Right forelimb (tissue), 1 donor: ENCODE results near the gene ZNF429.
"Not testable (repeated sequence)": the region's sequence is repeated elsewhere in the genome, so short reads cannot be mapped to it uniquely, and the experiment has no call there.

Experiments
- DNase-seq: peaks from one replicate; pipeline ENCODE4 v3.0.0-alpha.2; 2018

Gene ZNF429

DNA sequence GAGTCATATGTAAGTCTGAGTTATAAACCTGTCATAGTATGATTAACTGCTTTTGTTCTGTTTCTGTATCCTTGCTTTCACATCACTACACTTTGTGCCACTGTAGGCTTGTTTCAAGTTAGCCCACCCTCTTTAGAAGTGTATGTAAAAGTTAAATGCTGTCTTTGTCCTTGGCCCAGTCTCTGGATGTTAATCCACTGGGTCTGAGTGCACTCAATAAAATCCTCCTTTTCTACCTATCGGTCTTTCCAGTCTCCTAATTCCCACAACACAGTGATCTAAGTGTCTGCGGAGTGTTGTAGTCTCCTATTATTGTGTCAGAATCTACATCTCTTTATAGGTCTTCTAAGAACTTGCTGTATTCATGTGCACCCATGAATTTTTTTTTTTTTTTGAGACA lies 14.1 kb downstream of the ZNF429 start:
- no peak for DNase-seq

DNA sequence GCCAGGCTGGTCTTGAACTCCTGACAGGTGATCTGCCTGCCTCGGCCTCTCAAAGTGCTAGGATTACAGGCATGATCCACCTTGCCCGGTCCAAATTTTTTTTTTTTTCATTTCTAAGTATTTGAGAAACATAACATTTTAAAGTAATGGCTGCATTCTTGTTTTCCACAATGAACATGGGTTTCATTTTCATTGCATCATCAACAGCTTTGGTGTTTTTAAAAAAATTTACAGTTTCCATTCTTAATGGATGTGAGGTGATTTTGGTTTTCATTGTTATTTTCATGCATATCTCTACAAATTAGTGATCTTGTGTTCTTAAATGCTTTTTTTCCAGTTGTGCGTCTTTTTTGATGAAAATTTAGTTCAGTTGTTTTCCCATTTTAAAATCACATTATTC lies 27.5 kb downstream of the ZNF429 start:
- no peak for DNase-seq

DNA sequence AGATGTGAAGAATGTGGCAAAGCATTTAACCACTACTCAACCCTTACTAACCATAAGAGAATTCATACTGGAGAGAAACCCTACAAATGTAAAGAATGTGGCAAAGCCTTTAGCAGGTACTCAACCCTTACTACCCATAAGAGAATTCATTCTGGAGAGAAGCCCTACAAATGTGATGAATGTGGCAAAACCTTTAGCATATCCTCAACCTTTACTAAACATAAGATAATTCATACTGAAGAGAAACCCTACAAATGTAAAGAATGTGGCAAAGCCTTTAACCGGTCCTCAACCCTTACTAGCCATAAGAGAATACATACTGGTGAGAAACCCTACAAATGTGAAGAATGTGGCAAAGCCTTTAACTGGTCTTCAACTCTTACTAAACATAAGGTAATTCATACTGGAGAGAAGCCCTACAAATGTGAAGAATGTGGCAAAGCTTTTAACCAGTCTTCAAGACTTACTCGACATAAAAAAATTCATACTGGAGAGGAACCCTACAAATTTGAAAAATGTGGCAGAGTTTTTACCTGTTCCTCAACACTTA lies 31.4 kb downstream of the ZNF429 start:
- DNase-seq, result not testable (repeated sequence)

DNA sequence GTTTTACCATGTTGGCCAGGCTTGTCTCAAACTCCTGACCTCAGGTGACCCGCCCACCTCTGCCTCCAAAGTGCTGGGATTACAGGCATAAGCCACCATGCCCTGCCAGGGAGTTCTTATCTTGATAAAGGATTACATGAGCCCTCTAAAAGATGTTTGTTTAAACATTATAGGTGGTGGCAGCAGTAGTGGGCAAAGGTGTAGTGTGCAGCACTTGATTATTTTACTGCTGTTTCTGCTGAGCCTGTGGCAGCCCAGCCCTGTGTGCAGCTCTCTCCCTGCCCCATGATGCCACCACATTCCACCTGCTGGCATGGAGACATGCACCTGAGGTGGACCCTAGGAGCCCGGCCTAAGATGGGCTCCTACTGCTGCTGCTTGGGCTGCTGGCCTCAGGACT lies 54.0 kb downstream of the ZNF429 start:
- no peak for DNase-seq

DNA sequence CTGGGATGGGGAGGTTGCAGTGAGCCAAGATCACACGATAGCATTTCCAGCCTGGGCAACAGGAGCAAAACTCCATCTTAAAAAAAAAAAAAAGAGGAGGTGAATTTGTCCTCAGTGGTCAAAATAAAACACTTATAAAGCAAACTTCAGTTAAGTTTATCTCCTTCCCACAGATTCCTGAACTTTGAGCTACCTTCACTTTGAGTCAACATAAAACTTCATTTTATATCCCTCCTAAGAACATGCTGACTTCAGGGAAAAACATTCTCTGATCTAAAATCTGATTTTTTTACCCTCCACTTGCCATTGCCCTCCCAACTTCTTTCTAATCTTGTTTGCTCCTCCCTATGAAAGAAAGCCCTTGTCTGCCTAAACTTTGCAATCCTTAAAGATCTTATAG lies 59.0 kb downstream of the ZNF429 start:
- DNase-seq, result no peak

DNA sequence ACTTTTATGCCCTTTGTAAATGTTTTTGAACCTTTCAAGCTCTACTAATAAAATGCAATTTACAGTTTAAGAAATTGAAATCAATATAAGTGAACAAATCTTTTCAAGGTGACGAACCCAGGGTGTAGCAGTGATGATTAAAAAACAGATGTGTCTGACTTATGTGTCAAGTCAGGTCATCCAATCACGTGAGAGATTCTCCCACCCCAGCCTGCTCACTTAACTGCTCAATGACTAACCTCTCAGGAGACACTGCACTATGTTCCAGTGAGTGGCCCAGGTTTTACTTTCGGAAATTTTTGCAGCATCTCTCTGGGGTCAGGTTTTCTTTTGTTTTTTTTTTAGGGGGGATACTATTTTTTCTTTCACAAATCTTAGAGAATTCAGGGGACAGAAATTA lies 60.7 kb downstream of the ZNF429 start:
- no peak for DNase-seq

DNA sequence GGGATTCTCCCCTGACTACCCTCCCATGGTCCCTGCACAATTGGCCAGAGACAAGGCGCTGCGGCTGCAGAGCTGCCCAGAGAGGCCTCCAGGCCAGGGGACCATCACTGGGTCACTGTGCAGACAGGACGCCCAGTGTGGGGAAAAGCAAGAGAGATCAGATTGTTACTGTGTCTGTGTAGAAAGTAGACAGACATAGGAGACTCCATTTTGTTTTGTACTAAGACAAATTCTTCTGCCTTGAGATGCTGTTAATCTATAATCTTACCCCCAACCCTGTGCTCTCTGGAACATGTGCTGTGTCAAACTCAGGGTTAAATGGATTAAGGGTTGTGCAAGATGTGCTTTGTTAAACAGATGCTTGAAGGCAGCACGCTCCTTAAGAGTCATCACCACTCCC lies 62.4 kb downstream of the ZNF429 start:
- not testable (repeated sequence) for DNase-seq

DNA sequence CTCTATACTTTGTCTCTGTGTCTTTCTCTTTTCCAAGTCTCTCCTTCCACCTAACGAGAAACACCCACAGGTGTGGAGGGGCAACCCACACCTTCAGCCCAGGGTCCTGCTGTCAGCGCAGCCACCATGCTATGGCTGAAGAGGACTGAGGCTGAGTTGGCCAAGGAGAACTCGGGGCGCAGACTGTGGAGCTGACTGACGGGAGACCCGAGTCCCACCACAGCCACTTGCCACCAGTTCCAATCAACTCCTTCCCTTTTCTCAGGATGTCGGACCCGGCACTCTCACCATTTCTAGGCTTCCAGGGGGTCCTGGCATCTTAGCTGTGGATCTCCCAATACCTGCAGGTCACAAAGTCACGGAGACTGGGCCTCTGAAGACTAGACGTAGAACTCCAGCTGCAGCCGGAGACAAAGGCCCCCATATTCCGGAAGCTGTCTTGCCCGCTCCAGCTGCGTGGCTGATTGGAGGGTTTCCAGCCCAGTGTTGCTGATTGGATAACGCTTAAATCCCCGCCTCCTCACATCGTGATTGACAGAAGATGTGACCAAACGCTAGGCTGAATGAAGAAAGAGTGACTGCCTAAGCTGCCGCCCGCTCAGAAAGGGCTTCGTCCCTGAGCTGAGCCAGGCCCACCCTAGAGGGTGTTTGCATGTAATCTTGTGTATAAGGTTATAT lies 63.6 kb downstream of the ZNF429 start:
- peak; percentile 95 for DNase-seq

DNA sequence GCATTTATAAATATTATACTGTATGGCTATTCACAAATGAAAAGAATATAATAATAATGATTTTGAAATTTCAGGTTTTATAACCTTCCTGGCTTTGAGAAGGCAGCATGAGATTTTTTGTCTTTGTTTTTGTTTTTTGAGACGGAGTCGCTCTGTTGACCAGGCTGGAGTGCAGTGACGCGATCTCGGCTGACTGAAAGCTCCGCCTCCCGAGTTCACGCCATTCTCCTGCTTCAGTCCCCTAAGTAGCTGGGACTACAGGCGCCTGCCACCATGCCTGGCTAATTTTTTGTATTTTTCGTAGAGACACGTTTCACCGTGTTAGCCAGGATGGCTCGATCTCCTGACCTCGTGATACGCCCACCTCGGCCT lies 64.1 kb downstream of the ZNF429 start:
- DNase-seq, result peak; percentile 72

DNA sequence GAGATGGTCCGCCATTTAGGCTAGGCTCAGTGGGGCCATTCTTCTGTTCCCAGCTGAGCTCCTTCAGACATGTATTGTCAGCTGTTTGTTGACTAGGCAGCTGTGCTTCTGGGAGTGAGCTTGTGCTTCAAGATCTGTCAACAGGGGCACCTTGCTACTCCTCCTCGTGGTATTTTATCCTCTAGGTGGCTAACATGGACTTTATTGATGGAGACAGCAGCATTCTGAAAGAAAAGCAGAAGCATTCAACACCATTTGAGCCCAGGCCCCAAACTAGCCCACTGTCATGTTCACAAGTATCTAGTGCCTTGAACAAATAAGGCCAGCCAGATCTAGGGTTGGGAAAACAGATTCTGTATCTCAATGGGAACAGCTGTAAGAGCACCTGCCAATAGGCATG lies 65.9 kb downstream of the ZNF429 start:
- no peak for DNase-seq

DNA sequence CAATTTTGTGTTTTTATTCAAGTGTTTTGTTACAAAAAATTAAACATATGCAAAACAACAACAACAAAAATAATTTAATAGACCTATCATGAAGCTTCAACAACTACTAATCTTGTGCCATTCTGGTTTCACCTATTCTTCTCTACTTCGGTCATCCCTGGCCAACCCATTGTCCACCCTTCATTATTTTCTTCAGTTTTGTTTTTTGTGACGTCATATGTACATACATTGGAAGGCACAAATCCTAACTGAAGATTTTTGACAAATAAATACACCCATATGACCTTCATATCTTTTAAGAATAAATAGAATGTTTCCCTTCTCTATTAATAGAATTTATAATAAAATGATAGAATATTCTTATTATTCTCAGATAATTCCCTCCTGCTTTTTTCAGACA lies 69.2 kb downstream of the ZNF429 start:
- DNase-seq, result no peak

DNA sequence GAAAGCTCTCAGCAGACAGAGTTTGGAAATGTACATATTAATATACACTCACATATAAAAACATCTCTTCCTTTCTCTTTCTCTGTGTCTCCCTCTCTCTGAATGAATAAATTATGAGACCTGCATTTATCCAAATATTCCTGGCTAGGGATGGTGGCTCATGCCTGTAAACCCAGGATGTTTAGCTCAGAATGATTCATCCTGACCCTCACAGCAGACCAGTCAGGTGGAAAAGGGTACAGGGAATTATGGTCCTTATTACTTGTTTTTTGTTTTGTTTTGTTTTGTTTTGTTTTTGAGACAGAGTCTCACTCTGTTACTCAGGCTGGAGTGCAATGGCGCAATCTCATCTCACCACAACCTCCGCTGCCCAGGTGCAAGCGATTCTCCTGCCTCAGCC lies 71.1 kb downstream of the ZNF429 start:
- no peak for DNase-seq

DNA sequence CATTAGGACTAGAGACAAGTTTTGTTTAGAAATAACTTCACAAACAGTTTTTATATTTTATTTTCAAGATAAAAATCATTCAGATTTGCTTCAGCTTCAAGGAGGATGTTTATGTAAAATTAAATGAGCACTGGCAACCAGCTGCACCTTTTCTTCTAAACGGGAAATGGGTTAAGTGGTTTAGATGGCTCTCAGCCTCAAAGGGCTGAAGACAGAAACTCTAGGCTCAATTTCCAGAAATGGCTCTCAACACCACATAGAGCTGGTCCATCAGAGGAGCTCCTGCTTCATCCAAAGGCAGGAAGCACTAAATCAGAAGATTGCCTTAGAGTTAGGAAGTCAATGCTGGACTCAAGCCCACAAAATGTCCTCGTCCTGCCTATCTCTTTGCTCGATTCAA lies 74.7 kb downstream of the ZNF429 start:
- no peak for DNase-seq

DNA sequence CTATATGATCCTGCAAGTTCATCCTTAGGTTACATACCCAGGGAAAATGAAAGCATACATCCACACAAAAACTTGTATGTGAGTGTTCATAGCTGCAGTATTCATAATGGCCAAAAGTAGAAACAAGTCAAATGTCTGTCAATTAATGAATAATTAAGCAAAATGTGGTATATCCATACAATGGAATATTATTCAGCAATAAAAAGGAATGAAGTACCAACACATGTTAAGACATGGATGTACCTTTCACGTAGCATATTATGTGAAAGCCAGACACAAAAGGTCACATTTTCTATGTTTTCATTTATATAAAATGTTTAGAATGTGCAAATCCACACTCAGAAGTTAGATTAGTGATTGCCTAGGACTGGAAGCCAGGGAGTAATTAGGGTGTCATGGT lies 75.4 kb downstream of the ZNF429 start:
- no peak for DNase-seq

DNA sequence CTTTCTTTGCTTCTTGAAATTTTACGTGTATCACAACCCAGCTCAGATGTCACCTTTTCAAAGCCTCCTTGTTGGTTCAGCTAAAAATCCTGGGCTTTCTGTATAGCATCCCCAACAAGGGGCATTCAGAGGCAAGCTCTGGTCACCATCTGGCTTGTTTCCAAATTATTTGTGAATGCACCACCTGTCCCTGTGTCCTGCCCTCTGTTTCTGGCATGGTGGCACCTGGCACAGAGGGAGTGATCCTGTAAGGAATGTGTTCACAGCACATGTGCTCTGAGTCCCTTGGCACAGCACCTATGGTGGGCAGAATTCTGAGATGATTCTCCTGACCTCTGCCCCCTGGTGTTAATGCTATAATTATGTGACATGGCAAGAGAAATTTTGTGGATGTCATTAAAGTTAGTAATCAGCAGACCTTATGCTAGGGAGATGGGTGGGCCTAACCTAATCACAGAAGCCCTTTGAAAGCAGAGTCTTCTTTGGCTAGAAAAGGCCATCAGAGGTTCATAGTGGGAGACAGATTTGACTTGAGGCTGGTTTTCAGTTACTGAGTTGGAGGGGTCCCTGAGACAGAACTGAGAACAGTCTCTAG lies 76.3 kb downstream of the ZNF429 start:
- DNase-seq, result no peak

DNA sequence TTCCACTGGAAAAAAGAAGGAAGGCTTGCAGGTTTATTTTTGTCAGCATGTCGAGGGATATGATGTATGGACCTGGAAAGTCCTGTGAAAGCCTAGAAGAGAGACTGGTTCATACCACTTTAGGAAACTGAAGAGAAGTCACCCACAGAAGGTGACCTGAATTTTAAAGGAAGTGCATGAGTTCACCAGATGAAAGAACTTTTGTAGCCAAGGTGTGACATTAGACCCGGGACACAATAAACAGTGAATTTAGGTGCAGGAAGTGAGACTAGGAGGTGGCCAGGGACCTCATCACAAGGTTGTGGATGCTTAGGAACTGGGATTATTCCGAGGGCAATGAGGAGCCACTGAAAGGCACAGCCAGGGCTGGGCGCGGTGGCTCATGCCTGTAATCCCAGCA lies 79.1 kb downstream of the ZNF429 start:
- DNase-seq, result no peak

DNA sequence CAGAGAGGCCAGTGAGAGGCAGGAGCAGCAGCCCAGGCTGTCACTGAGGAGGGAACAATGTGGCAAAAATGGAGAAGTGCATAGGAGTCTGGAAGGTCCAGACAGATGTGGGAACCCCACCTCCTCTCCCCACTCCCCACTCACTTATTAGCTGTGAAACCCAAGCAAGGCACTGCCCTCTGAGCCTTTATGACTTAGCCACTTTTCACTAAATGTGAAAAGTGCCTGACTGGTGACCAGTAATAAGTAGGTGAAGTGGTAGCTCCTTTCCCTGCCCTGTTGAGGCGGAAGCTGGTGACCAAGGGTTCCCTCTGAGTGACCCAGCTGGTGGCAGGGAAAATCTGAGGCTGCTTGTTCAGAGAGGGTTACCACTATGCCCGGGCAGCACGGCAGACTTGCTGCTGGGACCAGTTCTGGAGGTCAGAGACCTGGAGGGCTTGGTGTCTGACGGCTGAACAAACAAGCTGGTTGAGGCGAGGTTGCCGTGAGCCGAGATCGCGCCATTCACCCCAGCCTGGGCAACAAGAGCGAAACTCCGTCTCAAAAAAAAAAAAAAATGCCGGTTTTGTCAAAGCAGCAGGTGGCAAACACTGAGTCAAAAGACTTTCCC lies 80.0 kb downstream of the ZNF429 start:
- no peak for DNase-seq

DNA sequence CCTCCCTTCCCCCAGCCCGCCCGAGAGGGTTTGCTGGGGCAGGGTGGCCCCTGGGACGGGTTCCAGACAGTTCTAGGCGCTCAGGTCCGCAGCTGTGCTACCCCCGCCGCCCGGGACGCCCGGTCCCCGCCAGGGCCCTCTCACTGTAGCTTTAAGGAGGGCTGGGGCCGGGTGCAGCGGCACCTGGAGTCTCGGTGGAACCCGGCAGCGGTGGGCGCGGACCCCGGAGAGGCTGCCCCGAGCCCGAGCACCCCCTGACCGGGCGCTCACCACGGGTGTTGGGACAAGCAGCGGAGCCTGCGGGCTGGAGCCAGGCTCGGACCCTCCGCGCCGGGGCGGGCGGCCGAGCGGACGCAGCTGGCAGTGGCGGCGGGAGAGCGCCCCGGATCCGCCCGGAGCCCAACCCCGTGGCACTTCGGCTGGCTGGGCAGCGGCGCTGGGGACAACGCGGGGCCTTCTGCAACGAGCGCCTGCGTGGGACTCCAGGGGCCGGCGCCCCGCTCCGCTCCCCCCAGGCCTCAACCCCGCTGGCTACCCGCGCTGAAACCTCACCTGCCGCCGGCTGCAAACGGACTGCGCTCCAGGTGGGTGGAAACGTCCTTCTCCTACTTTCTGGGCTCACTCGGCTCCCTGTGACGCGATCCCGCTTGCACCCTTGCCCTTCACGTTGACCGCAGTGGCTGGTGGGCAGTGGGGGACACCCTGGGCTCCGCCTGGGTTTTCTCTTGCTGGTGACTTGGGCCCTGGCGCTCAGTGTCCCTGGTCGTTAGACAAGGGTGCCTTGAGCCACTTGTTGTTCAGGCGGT lies 81.1 kb downstream of the ZNF429 start:
- DNase-seq, result peak; percentile 57

DNA sequence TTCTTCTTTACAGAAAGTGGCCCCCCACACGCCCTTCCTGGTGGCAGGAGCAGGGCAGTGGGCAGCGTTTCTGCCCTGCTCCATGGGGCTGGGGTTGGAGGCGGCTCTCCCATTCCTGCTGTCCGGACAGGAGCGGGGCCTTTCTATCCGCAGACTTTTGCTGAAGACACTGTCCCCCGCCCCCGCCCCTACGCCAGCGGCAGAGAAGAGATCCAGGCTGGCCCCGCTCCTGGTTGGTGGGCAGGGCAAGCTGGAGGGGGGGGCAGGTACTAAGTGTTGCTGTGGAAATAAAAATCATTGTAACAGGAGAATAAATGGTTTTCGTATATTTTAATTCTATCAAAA lies 81.7 kb downstream of the ZNF429 start:
- peak; percentile 48 for DNase-seq

DNA sequence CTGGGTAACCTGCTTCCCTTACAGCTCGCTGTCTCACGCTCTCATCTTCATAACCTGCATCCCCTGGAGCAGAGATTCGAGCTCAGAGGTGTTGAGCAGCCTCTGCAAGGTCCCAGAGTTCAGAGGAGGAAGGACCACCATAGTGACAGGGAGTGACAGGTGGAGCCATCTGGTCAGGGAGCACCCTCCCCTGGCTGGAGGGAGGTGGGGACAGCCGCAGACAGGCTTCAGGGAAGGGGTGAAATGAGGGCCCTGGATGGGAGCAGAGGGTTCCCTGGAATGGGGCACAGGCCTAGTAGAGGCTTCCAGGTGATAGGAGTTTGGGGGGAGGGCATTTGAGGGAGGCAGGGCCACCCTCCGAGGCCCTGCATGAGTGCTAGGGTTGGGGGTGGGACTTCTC lies 82.1 kb downstream of the ZNF429 start:
- DNase-seq, result no peak

DNA sequence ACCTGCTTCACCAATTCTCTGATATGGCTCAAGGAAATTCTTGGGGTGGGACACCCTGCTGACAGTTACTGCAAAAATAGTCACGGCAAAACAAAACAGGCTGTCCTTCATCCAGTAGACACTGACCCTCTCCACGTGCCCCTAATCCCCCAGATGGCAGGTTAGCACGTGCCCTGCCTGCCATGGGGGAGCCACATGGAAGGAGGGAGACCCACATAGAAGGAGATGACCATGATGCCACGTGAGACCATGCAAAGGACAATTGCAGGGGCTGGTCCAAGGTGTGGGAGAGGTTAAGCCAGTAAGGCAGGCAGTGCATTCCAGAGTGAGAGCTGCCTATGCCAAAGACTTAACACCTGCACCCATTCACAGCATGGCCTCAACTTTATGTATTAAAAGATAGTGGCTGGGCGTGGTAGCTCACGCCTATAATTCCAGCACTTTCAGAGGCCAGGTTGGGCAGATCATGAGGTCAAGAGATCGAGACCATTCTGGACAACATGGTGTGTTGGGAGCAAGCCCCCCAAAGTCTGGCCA lies 82.7 kb downstream of the ZNF429 start:
- DNase-seq, result no peak

DNA sequence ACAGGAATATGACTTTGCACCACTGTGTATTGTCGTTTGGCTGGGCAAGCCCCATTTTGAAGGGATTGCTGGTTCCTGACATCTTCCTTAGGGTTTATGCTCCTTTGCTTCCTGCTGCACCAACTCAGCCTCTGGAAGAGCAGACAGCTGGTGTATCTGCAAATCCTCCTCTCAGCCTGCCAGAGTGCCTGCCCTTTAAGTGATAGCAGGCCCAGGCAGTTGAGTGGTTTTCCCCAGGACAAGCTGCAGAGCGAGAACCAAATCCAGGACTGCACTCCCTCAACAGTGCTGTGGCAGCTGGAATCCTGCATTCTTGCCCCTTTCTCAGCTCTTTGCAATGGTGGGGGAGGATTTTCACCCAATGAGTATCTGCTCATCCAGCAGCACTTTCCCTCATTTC lies 85.5 kb downstream of the ZNF429 start:
- DNase-seq, result no peak

DNA sequence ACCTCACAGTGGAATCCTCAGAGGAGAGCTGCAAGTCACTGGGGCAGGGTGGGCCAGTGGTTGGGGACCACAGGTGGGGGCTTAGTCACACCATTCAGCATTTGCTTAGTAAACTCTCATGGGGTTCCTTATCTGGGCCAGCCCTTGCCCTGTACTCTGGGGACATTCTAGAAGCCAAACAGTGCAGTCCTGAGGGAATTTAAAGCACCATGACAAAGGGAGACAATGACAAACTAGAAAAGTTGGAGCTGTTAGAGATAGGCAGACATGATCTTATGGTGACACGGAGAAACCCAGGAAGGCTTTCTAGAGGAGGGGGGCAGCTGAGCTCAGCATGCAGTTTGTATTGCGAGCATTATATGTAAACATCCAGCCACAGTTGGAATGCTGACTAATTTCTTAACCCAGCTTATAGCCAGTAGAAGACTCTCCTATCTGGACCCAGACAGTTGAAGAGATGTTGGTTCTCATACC lies 87.6 kb downstream of the ZNF429 start:
- no peak for DNase-seq
